8988T (cell line): ENCODE measurements around the gene ZNF532.
"Not testable (repeated sequence)": the region's sequence is repeated elsewhere in the genome, so short reads cannot be mapped to it uniquely, and the experiment has no call there.

Experiments used
- DNase-seq: peaks from one replicate; pipeline ENCODE4 v3.0.0; 2011

Gene ZNF532

GRCh38 chr18:59011786-59012185, 147.1 kb downstream of the ZNF532 start:
- no peak for DNase-seq

- no peak for DNase-seq
Measured at GRCh38 chr18:59012815-59013705, 148.4 kb downstream of the ZNF532 start.

- no peak for DNase-seq
Measured at GRCh38 chr18:59013744-59014143, 149.1 kb downstream of the ZNF532 start.

- DNase-seq = no peak
Measured at GRCh38 chr18:59015531-59016152, 151.0 kb downstream of the ZNF532 start.

GRCh38 chr18:59021500-59021899, 156.8 kb downstream of the ZNF532 start:
- no peak for DNase-seq

GRCh38 chr18:59022167-59022945, 157.7 kb downstream of the ZNF532 start:
- no peak for DNase-seq

GRCh38 chr18:59024829-59025228, 160.2 kb downstream of the ZNF532 start:
- no peak for DNase-seq

- not testable (repeated sequence) for DNase-seq
Measured at GRCh38 chr18:59025532-59025931, 160.9 kb downstream of the ZNF532 start.

- no peak for DNase-seq
Measured at GRCh38 chr18:59026364-59026763, 161.7 kb downstream of the ZNF532 start.

GRCh38 chr18:59026831-59027410, 162.2 kb downstream of the ZNF532 start:
- DNase-seq = no peak

GRCh38 chr18:59029663-59030429, 165.2 kb downstream of the ZNF532 start:
- no peak for DNase-seq

- no peak for DNase-seq
Measured at GRCh38 chr18:59032308-59032707, 167.6 kb downstream of the ZNF532 start.

GRCh38 chr18:59033359-59033758, 168.7 kb downstream of the ZNF532 start:
- no peak for DNase-seq

- DNase-seq = no peak
Measured at GRCh38 chr18:59033974-59034373, 169.3 kb downstream of the ZNF532 start.

- DNase-seq = no peak
Measured at GRCh38 chr18:59035591-59035990, 170.9 kb downstream of the ZNF532 start.
